CD4-positive, alpha-beta T cell treated with Interleukin-12 subunit alpha and Interleukin-12 subunit beta, for 1 hour (primary cell): ENCODE measurements around the gene UCN2.
"Not testable (repeated sequence)": the region's sequence is repeated elsewhere in the genome, so short reads cannot be mapped to it uniquely, and the experiment has no call there.

Source experiments
- DNase-seq: peaks from one replicate; pipeline ENCODE4 v3.0.0-alpha.2; 2020

Gene UCN2

GRCh38 chr3:48532977-48533337, 30.6 kb downstream of the UCN2 start:
- no peak for DNase-seq

- DNase-seq = no peak
These were observed 31.2 kb downstream of the UCN2 start for GRCh38 chr3:48532271-48532976.

- not testable (repeated sequence) for DNase-seq
These were observed 32.9 kb downstream of the UCN2 start for GRCh38 chr3:48530701-48531100.

GRCh38 chr3:48528754-48529153, 34.8 kb downstream of the UCN2 start:
- DNase-seq = no peak

- no peak for DNase-seq
These were observed 35.5 kb downstream of the UCN2 start for GRCh38 chr3:48528048-48528447.

GRCh38 chr3:48524970-48525369, 38.6 kb downstream of the UCN2 start:
- DNase-seq = no peak

GRCh38 chr3:48521635-48522034, 41.9 kb downstream of the UCN2 start:
- no peak for DNase-seq

- DNase-seq = no peak
These were observed 44.3 kb downstream of the UCN2 start for GRCh38 chr3:48519277-48519643.

- DNase-seq = no peak
These were observed 44.8 kb downstream of the UCN2 start for GRCh38 chr3:48518638-48519276.

- no peak for DNase-seq
These were observed 45.5 kb downstream of the UCN2 start for GRCh38 chr3:48518069-48518468.

GRCh38 chr3:48516571-48516970, 47.0 kb downstream of the UCN2 start:
- DNase-seq = no peak

- DNase-seq = peak; percentile 47
These were observed 49.0 kb downstream of the UCN2 start for GRCh38 chr3:48514431-48515227.
